Breast epithelium (tissue), 4 donors: ENCODE measurements around the gene TBX5. TPM values are rescaled to one million over a fixed set of nuclear protein-coding genes. Genes with fewer than 3 reads are reported as not detected.

Source experiments
- DNase-seq, 2 donors: peaks; one replicate each; pipeline ENCODE4 v3.0.0-alpha.2; 2019; ENCODE audit warnings: low spot score in 2 of 2
- H3K27ac ChIP-seq, 2 donors: fragments of 200-600 bp; sonication (generic) in 1 of 2; one replicate each; pipeline ENCODE4 v1.5.1; 2016 to 2019; ENCODE audit warnings: mild to moderate bottlenecking in 1 of 2
- H3K27me3 ChIP-seq, 2 donors: fragments of 200-600 bp; sonication (generic) in 1 of 2; one replicate each; pipeline versions ENCODE4 v1.5.1 to v1.6.0; 2017 to 2019; ENCODE audit warnings: control low read depth in 1 of 2, mild to moderate bottlenecking in 1 of 2
- H3K36me3 ChIP-seq: fragments of 200-600 bp; one replicate; pipeline ENCODE4 v1.5.1; 2019
- H3K4me1 ChIP-seq, 2 donors: fragments of 200-600 bp; sonication (generic); one replicate each; pipeline ENCODE4 v1.5.1; 2016 to 2019; ENCODE audit warnings: control low read depth in 1 of 2
- H3K4me3 ChIP-seq, 3 donors: fragments of 200-600 bp; sonication (generic); 1 replicate in 2 of 3; 2 replicates in 1 of 3; pipeline ENCODE4 v1.5.1; 2016 to 2019; ENCODE audit warnings: mild to moderate bottlenecking in 3 of 3, moderate library complexity in 2 of 3
- H3K9me3 ChIP-seq, 2 donors: fragments of 200-600 bp; sonication (generic) in 1 of 2; one replicate each; pipeline ENCODE4 v1.5.1; 2016 to 2019; ENCODE audit warnings: control low read depth in 1 of 2
- POLR2A ChIP-seq: fragments of 450-650 bp; IDR thresholded peaks from one replicate; pipeline ENCODE4 v1.6.1; 2016; ENCODE audit warnings: antibody characterized with exemption, mild to moderate bottlenecking, moderate library complexity
- POLR2AphosphoS5 ChIP-seq, 3 donors: sonication (generic); formaldehyde crosslinking; IDR thresholded peaks; one replicate each; pipeline ENCODE4 v1.6.1; 2017; ENCODE audit warnings: antibody characterized with exemption in 3 of 3
- intact Hi-C: fragments of 100-400 bp; cut with DNase I; formaldehyde crosslinking; loops from one replicate; pipeline ENCODE4 v1.15.1; 2023; ENCODE audit warnings: low total_unique reads
- total RNA-seq, 3 donors: library from RNA; depleted of rRNA; stranded (reverse); fragments of >200 nt; gene quantifications; one replicate each; pipeline ENCODE4 v1.1.0, GENCODE V29; 2016
- TF ChIP-seq, protein P1 (sequence below), 3 donors: fragments of 450-650 bp; IDR thresholded peaks; one replicate each; pipeline ENCODE4 v1.5.1; 2016 to 2017; ENCODE audit warnings: antibody characterized with exemption in 3 of 3, mild to moderate bottlenecking in 3 of 3, moderate library complexity in 3 of 3

TBX5 gene
- total RNA-seq, 3 donors from 2014 or later: 2.2 to 10.2 (median 6.2) TPM

DNA sequence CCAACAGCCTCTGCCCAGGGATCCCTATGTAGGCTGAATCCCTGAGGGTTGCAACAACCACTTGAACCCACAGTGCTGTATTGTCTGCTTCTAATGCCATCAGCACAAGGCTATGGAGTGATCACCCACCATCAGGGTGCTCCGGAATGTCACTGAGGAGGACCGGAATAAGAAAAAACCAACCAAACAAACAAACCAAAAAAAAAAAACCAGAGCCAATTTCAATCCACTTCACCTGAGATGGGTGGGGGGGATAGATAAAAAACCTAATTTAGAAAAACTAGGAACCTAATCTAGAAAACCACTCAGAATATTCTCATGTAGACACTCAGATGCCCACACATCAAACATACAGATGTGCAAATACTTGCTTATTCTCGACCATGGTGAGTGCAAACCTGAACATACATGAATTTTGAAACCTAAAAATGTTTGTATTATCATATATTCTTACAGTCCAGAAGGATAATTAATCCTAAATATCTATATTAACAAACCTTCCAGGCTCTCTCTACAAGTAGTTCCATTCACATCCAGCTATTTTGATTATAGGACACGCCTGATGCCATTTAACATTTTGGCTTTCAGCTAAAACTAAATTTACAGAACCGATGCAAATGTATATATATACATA, 3.7 kb downstream of the TBX5 start:
- TF ChIP-seq, protein P1, sequence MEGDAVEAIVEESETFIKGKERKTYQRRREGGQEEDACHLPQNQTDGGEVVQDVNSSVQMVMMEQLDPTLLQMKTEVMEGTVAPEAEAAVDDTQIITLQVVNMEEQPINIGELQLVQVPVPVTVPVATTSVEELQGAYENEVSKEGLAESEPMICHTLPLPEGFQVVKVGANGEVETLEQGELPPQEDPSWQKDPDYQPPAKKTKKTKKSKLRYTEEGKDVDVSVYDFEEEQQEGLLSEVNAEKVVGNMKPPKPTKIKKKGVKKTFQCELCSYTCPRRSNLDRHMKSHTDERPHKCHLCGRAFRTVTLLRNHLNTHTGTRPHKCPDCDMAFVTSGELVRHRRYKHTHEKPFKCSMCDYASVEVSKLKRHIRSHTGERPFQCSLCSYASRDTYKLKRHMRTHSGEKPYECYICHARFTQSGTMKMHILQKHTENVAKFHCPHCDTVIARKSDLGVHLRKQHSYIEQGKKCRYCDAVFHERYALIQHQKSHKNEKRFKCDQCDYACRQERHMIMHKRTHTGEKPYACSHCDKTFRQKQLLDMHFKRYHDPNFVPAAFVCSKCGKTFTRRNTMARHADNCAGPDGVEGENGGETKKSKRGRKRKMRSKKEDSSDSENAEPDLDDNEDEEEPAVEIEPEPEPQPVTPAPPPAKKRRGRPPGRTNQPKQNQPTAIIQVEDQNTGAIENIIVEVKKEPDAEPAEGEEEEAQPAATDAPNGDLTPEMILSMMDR (IDR thresholded peaks at IDR 0.05): no peak
- no peak for TF ChIP-seq POLR2A
- no peak for TF ChIP-seq POLR2AphosphoS5 (IDR thresholded peaks at IDR 0.05)
- Histone ChIP-seq H3K4me1 (no peaks in the 10 kb centered on the region), H3K9me3 (no peaks in the 10 kb centered on the region), H3K27me3 (peaks cover 0 to 97% of the 10 kb centered on the region in 2 donors), H3K4me3 (no peak overlapping the region), H3K27ac (peak overlapping the region; percentile 17 to 67), H3K36me3 (no peaks in the 10 kb centered on the region)
- DNase-seq: no peak
- intact Hi-C loops: no loop called here

DNA sequence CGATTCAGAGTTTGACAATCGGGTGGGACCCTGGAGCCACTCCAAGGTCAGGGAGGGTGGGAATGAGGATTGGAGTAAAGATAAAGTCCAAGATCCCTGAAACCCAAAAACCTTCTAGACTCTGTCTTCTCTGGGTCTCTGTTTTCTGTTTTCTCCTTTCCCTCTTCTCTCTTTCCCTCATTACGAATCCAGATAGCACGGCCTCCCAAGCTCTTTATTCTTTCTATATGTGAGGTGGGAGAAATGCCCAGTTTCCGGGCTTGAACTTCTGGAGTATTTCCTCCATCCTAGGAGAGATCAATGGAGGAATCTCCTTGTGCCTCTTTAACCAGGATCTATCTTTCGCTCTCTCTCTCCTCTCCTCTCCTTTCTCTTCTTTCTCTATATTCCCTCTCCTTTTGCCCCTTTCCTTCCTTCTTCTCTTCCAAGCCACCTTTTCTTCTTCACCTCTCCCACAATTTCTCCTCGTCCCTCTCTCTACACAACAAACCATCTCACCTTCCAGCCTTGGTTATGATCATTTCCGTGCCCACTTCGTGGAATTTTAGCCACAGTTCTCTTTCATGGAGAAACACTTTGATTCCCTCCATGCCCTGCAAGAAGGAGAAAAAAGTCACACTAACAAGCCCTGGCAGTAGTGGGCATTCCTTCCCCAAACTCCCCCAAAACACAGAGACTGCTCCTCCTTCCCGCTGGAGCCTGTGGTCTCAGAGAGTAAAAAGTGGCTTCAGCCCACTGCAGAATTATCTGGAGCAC, 4.4 kb downstream of the TBX5 start:
- H3K27ac ChIP-seq: peak overlapping the region; percentile 67 to 74
- H3K4me3 ChIP-seq: peak overlapping the region in 2 of 3 donors; percentile 5 to 46
- H3K9me3 ChIP-seq: no peaks in the 10 kb centered on the region
- peaks cover 0 to 97% of the 10 kb centered on the region in 2 donors for H3K27me3 ChIP-seq
- H3K4me1 ChIP-seq: no peaks in the 10 kb centered on the region
- intact Hi-C loops: no loop called here
- TF ChIP-seq POLR2AphosphoS5 (IDR thresholded peaks at IDR 0.05) (no peak), POLR2A (no peak)
- TF ChIP-seq, protein P1 (IDR thresholded peaks at IDR 0.05): no peak
- DNase-seq: no peak
- no peaks in the 10 kb centered on the region for H3K36me3 ChIP-seq

DNA sequence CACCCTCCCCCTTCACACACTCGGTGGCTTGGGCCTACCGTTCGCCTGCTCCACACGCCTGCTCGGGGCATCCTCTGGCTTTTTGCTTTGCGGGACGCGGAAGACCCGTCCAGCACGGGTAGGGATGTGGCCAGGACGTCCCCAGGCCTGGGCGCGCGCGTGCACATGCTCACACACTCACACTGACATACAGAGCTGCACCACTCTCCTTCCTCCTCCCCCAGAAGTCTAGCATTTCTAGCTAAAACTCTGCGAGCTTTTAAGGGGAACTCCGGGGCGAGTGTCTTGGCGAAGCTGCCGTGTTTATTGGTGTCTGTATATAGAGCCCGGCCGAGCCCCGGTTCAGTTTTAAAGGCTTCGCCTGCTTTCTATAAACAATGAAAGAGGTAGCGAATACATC, 5.0 kb downstream of the TBX5 start:
- Histone ChIP-seq H3K27ac (peak overlapping the region; percentile 67 to 74), H3K27me3 (peaks cover 0 to 99% of the 10 kb centered on the region in 2 donors), H3K36me3 (no peaks in the 10 kb centered on the region), H3K4me1 (no peaks in the 10 kb centered on the region), H3K4me3 (peak overlapping the region in 2 of 3 donors; percentile 5 to 46), H3K9me3 (no peaks in the 10 kb centered on the region)
- intact Hi-C loops: no loop called here
- TF ChIP-seq, protein P1 (IDR thresholded peaks at IDR 0.05): no peak
- TF ChIP-seq POLR2A: no peak
- TF ChIP-seq POLR2AphosphoS5 (IDR thresholded peaks at IDR 0.05): no peak
- DNase-seq: no peak

DNA sequence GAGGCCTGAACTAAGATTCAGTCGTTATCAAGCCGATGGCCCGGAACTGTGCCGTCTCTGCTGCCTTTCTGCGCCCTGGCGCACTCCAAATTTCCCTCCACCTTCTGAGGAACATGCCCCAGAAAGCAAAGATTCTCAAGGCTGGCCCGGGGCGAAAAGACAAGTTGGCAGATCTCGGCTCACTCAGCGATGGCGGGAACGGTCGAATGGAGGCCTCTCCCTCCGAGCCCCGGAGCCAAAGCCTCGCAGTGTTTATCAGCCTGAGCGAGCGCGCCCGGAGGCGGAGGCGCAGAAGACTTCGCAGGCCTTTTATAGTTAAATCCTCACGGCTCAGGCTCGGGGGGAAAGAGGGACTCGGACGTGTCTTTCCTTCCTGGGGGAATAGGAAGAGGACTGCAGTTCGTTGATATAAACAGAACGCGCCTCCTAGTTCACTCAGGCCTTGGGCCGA, 5.6 kb downstream of the TBX5 start:
- H3K36me3 ChIP-seq: no peaks in the 10 kb centered on the region
- H3K27me3 ChIP-seq: peaks cover 0 to 99% of the 10 kb centered on the region in 2 donors
- peak overlapping the region; percentile 67 to 74 for H3K27ac ChIP-seq
- no peaks in the 10 kb centered on the region for H3K9me3 ChIP-seq
- no peaks in the 10 kb centered on the region for H3K4me1 ChIP-seq
- no peak for TF ChIP-seq POLR2A
- TF ChIP-seq, protein P1 (IDR thresholded peaks at IDR 0.05): no peak
- TF ChIP-seq POLR2AphosphoS5 (IDR thresholded peaks at IDR 0.05): no peak
- no peak for DNase-seq
- intact Hi-C loops: no loop called here
- H3K4me3 ChIP-seq: peak overlapping the region in 2 of 3 donors; percentile 5 to 46

DNA sequence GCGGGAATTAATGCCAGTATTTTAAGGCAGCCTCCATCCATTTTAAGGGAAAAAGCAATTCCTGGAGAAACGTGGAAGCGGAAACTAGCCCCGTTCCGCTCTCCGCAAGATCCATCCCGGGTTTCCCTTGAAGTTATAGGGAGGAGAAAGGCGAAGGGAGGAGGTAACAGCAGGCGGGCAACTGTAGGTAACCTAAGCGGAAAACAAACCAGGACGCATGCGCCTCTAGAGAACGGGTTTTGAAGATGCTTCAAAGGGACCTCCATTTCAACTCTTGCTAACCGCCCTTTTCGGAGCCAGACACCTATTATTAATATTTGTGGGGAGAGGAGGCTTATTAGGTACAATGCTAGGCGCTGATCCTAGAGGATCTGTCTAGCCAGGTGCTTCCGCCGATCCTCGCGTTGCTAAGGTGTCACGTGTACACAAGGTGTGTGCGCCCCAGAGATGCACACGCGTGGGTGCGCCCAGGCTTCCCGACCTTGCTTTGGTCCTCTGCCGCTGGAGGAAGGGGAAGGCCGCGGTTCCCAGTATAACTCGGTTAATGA, 6.2 kb downstream of the TBX5 start:
- TF ChIP-seq, protein P1 (IDR thresholded peaks at IDR 0.05): no peak
- no peak for TF ChIP-seq POLR2AphosphoS5 (IDR thresholded peaks at IDR 0.05)
- TF ChIP-seq POLR2A: no peak
- peaks cover 0 to 99% of the 10 kb centered on the region in 2 donors for H3K27me3 ChIP-seq
- peak overlapping the region in 1 of 2 donors; percentile 67 for H3K27ac ChIP-seq
- no peaks in the 10 kb centered on the region for H3K4me1 ChIP-seq
- no peak overlapping the region for H3K4me3 ChIP-seq
- no peaks in the 10 kb centered on the region for H3K9me3 ChIP-seq
- no peak for DNase-seq
- no peaks in the 10 kb centered on the region for H3K36me3 ChIP-seq
- intact Hi-C loops: no loop called here
